ENCODE data around the gene MCM8.

The MCM8 gene

DNA sequence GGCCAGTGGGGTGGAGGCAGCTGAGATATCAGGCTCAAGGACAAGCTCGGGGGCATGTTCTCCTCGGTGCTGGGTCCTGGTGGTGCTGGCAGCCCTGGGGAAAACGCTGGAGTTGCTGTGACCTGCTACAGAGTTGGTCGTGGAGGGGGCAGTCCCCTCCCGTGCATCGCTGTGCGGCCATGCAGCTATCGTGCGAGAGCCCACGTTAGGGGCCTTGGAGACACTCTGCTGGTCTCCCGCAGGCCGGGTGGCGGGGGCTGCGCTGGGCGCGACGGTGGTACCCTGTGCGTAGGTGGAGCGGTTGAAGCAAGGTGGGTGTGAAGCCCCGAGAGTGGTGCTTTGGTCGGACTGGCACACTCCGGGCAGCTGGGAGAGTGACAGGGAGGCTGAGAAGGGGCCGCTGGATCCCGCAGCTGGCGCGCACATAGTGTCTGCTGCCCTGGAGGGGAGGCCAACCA, 91.4 kb downstream of the MCM8 start:
- DNase-seq (ENCODE audit: low read depth in 2 of 2): no peak

DNA sequence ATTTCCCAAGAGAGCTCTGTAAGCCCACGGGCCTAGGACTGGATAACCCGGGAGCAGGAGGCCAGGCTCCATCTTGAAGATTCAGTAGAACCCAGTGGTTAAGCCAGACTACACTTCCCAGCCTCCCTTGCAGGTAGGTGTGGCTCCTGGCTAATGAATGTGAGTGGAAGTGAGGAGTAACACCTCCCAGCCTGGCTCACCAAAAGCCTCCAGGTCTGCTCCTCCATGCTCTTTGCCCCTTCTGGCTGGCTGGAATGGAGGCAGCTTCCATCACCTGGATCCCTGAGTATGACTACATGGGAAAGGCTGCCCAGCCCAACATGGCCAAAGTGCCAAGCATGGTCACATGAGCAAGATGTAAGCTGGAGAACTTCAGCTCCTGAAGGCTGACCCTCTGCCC, 93.7 kb downstream of the MCM8 start:
- DNase-seq (ENCODE audit: low read depth in 2 of 2): no peak

DNA sequence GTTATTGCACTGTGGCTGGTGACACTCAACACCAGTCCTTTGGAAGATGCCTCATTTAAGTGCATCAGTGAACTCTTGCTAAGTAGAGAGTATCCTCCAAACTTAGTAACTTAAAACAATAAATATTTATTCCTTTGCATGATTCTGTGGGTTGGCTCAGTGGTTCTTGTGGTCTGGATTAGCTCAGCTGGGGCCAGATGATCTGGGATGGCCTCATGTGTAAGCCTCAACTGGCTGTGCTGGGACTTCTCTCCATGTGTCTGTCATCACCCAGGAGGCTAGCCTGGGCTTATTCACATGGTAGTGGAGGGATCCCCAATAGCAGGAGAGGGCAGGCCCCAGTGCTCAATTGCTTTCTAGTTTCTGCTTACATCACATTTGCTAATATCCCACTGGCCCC, 95.1 kb downstream of the MCM8 start:
- no peak for DNase-seq (ENCODE audit: low read depth in 2 of 2)

DNA sequence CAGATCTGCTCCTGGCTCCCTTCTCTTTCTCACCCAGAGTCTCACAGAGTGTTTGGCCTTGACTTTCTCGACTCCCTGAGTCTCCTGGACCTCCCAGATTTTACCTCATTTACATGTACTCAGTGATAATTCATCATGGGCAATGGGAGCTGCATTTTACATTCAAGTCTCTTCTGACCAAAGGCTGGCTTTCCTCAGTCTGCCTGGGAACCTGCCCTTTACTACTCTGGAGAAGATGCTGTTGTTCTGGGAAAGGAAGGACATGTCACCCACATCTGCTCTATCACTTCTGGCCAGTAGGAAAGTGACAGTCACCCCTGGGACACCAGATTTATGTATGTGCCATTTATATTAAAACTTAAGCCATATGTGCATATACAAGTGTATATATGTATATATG, 96.0 kb downstream of the MCM8 start:
- no peak for DNase-seq (ENCODE audit: low read depth in 2 of 2)

DNA sequence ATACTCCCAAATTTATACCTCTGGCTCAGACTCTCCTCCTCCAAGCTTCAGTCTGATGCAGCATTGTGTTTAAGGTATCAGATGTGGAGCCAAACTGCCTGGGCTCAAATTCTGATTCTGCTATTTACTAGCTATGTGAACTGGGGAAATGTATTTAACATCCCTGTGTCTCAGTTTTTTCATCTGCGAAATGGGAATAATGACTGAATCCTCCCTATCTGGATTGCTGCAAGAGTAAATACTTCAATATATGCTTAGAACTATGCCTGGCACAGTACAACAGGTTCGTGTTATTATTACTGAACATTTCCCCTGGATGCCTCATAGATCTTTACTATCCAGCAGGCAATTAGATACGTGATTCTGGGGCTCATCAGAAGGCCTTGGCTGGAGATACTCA, 97.9 kb downstream of the MCM8 start:
- DNase-seq (ENCODE audit: low read depth in 2 of 2): no peak

Data from fibroblast of skin of left biceps (primary cell).